CD4-positive, alpha-beta T cell treated with Interleukin-21 for 1 hour (primary cell): Measurements from ENCODE around the gene STMND1.
"Not testable (repeated sequence)": the region's sequence is repeated elsewhere in the genome, so short reads cannot be mapped to it uniquely, and the experiment has no call there.

Source experiments
- DNase-seq: peaks from one replicate; pipeline ENCODE4 v3.0.0-alpha.2; 2020

The STMND1 gene

GRCh38 chr6:17101422-17102257 is at the start of gene STMND1:
TSS of gene STMND1 (plus strand) at chr6:17102050. CDS start at chr6:17102258, 208 bp downstream.
- no peak for DNase-seq

GRCh38 chr6:17054647-17055046 is 47.2 kb upstream of the STMND1 start:
- no peak for DNase-seq

- DNase-seq = no peak
Observed at GRCh38 chr6:17057322-17057721, 44.5 kb upstream of the STMND1 start.

- no peak for DNase-seq
Observed at GRCh38 chr6:17058550-17058949, 43.3 kb upstream of the STMND1 start.

- DNase-seq = no peak
Observed at GRCh38 chr6:17059022-17059421, 42.8 kb upstream of the STMND1 start.

- DNase-seq = no peak
Observed at GRCh38 chr6:17059850-17060249, 42.0 kb upstream of the STMND1 start.

- DNase-seq = no peak
Observed at GRCh38 chr6:17061097-17061496, 40.8 kb upstream of the STMND1 start.

GRCh38 chr6:17062871-17063440 is 38.9 kb upstream of the STMND1 start:
- no peak for DNase-seq

- no peak for DNase-seq
Observed at GRCh38 chr6:17064975-17065374, 36.9 kb upstream of the STMND1 start.

GRCh38 chr6:17066610-17067009 is 35.2 kb upstream of the STMND1 start:
- DNase-seq = no peak

- not testable (repeated sequence) for DNase-seq
Observed at GRCh38 chr6:17068972-17069371, 32.9 kb upstream of the STMND1 start.

- not testable (repeated sequence) for DNase-seq
Observed at GRCh38 chr6:17070400-17070799, 31.4 kb upstream of the STMND1 start.

- DNase-seq = not testable (repeated sequence)
Observed at GRCh38 chr6:17073596-17073995, 28.3 kb upstream of the STMND1 start.

- no peak for DNase-seq
Observed at GRCh38 chr6:17081273-17081672, 20.6 kb upstream of the STMND1 start.

- no peak for DNase-seq
Observed at GRCh38 chr6:17081860-17082508, 19.9 kb upstream of the STMND1 start.

GRCh38 chr6:17083397-17083796 is 18.5 kb upstream of the STMND1 start:
- no peak for DNase-seq

GRCh38 chr6:17086469-17086868 is 15.4 kb upstream of the STMND1 start:
- peak; percentile 32 for DNase-seq

- DNase-seq = no peak
Observed at GRCh38 chr6:17088091-17088611, 13.7 kb upstream of the STMND1 start.

- DNase-seq = no peak
Observed at GRCh38 chr6:17091122-17091521, 10.7 kb upstream of the STMND1 start.

- no peak for DNase-seq
Observed at GRCh38 chr6:17093686-17094085, 8.2 kb upstream of the STMND1 start.

GRCh38 chr6:17096096-17096495 is 5.8 kb upstream of the STMND1 start:
- no peak for DNase-seq

GRCh38 chr6:17096652-17097051 is 5.2 kb upstream of the STMND1 start:
- DNase-seq = no peak

GRCh38 chr6:17097982-17098381 is 3.9 kb upstream of the STMND1 start:
- no peak for DNase-seq

GRCh38 chr6:17098538-17098937 is 3.3 kb upstream of the STMND1 start:
- no peak for DNase-seq
